Psoas muscle (tissue), 8 donors: ENCODE data around the gene CDK5RAP2. TPM values are rescaled to one million over a fixed set of nuclear protein-coding genes. Genes with fewer than 3 reads are reported as not detected.
A peak's percentile ranks its signal among the peaks of the same experiment; 100 is the strongest.
"Not testable (repeated sequence)": the region's sequence is repeated elsewhere in the genome, so short reads cannot be mapped to it uniquely, and the experiment has no call there.

ENCODE experiments used
- ATAC-seq, 4 donors: fragments of 200-7000 bp; cut with Tn5 transposase; one replicate each; pipeline ENCODE4 v1.9.1; 2020; ENCODE audit warnings: moderate library complexity in 3 of 4, mild to moderate bottlenecking in 2 of 4
- DNase-seq, 2 donors: peaks; one replicate each; pipeline ENCODE4 v3.0.0-alpha.2; 2020
- H3K27ac ChIP-seq: fragments of 200-600 bp; one replicate; pipeline ENCODE4 v1.8.0; 2022
- H3K27me3 ChIP-seq, 3 donors: fragments of 200-600 bp in 1 of 3; one replicate each; pipeline versions ENCODE4 v1.6.1 to v1.8.0; 2013 to 2022; ENCODE audit warnings: low read length in 2 of 3, mild to moderate bottlenecking in 2 of 3, moderate library complexity in 1 of 3; ENCODE audit not compliant: insufficient read depth in 3 of 3
- H3K36me3 ChIP-seq, 2 donors: fragments of 200-600 bp in 1 of 2; one replicate each; pipeline versions ENCODE4 v1.6.1 to v1.8.0; 2013 to 2022; ENCODE audit warnings: low read depth in 1 of 2, mild to moderate bottlenecking in 1 of 2, moderate library complexity in 1 of 2; ENCODE audit not compliant: insufficient read depth in 1 of 2
- H3K4me1 ChIP-seq: fragments of 200-600 bp; one replicate; pipeline ENCODE4 v1.8.0; 2022
- H3K4me3 ChIP-seq: fragments of 200-600 bp; one replicate; pipeline ENCODE4 v1.8.0; 2022; ENCODE audit warnings: mild to moderate bottlenecking
- H3K9me3 ChIP-seq: fragments of 200-600 bp; one replicate; pipeline ENCODE4 v1.8.0; 2022
- CTCF ChIP-seq: fragments of 200-600 bp; IDR thresholded peaks from one replicate; pipeline ENCODE4 v1.8.0; 2022; ENCODE audit warnings: antibody characterized with exemption
- WGBS, 3 donors: extraction: QIAGEN DNeasy Blood & Tissue Kit; methylation state at CpG; one replicate each; pipeline versions ENCODE4 v1.1.6 to v1.1.7; 2013; 5-methylcytosine and 5-hydroxymethylcytosine counted together
- intact Hi-C, 2 donors: fragments of 100-400 bp; cut with DNase I; formaldehyde crosslinking; loops; one replicate each; pipeline versions ENCODE4 v1.11.0 to v1.14.2; 2022
- long read RNA-seq, 2 donors: library from polyadenylated mRNA; unstranded; transcript quantifications; one replicate each; pipeline ENCODE4 v2.0.0, GENCODE V29; 2021
- polyA plus RNA-seq, 3 donors: library from polyadenylated mRNA; stranded (reverse); fragments of 200-250 nt; gene quantifications; one replicate each; pipeline ENCODE4 v1.2.3, GENCODE V29; 2013
- total RNA-seq, 4 donors: library from RNA; stranded (reverse); fragmentation: NEBNext Ultra II Directional in 2 of 4; extraction: Animal tissue kit (Norgen Biotek cat#: 25700) in 2 of 4; gene quantifications; one replicate each; pipeline versions ENCODE4 v1.2.1 to v1.2.4, GENCODE V29; 2021 to 2023
- donor health status: healthy with polysubstance abuse.
- donor health status: DM: no; HTN: no; CAD: no; lungs with moderate emphysema.
- donor health status: Bipolar disorder and iron deficiency.
- donor health status: healthy.
- donor health status: DM: yes; HTN: yes; CAD: no.
- donor health status: DM: no; HTN: no; CAD: no.
- donor health status: DM: no; HTN: no; CAD: no.
- donor health status: DM: yes; HTN: yes; CAD: no.

CDK5RAP2 gene
- total RNA-seq (10 to 100 TPM; 60.3 to 95.1 (median 73.3) TPM), polyA plus RNA-seq (10 to 100 TPM; 26.0 to 45.4 (median 40.9) TPM)
- long read RNA-seq, donor 1, full-length matches to known transcripts: 4 of 58 reads
- long read RNA-seq, donor 1, partial matches to known transcripts: 37 of 58 reads
- long read RNA-seq, donor 1, other reads (novel, unspliced or antisense): 17 of 58 reads
- long read RNA-seq, donor 2, full-length matches to known transcripts: 2 of 50 reads
- long read RNA-seq, donor 2, partial matches to known transcripts: 34 of 50 reads
- long read RNA-seq, donor 2, other reads (novel, unspliced or antisense): 14 of 50 reads

GRCh38 chr9:120580051-120580896 lies at the start of gene CDK5RAP2:
TSS of gene CDK5RAP2 (minus strand) at chr9:120580167. CDS start at chr9:120579978, 189 bp downstream.
- H3K4me1 ChIP-seq: peaks cover 23% of the 10 kb centered on the region
- no peaks in the 10 kb centered on the region for H3K9me3 ChIP-seq
- intact Hi-C loops: no loop called here
- peak; percentile 94 to 97 for DNase-seq
- TF ChIP-seq CTCF: no peak
- H3K4me3 ChIP-seq: peak within 1 kb of the TSS; percentile 99
- 11 to 12% (median 12%) methylated on average over 33 of the region's 33 CpGs for WGBS, 3 donors
- H3K27ac ChIP-seq: peak within 1 kb of the TSS; percentile 92
- peak; percentile 90 to 96 (median 94) for ATAC-seq
- no peaks in the 10 kb centered on the region for H3K27me3 ChIP-seq
- H3K36me3 ChIP-seq: peaks cover 0 to 8% of the 10 kb centered on the region in 2 donors

GRCh38 chr9:120628925-120629497 lies 49.0 kb upstream of the CDK5RAP2 start:
- not testable (repeated sequence) for H3K9me3 ChIP-seq, H3K27ac ChIP-seq, H3K36me3 ChIP-seq, H3K4me1 ChIP-seq, DNase-seq, H3K4me3 ChIP-seq, H3K27me3 ChIP-seq
- 95 to 98% (median 97%) methylated on average over 3 of the region's 3 CpGs for WGBS, 3 donors
- peak in 2 of 4 donors; percentile 16 to 30 for ATAC-seq
- intact Hi-C loops: loop anchor here (10.0 kb wide), 3 partner anchors 56 to 86 kb away; partner anchors contain the start of gene MEGF9 (in 1 of the 2)

- no peak for TF ChIP-seq CTCF
- H3K36me3 ChIP-seq: no peaks in the 10 kb centered on the region
- H3K4me3 ChIP-seq: no peak overlapping the region
- no peaks in the 10 kb centered on the region for H3K27me3 ChIP-seq
- no peaks in the 10 kb centered on the region for H3K9me3 ChIP-seq
- no peaks in the 10 kb centered on the region for H3K4me1 ChIP-seq
- no peak overlapping the region for H3K27ac ChIP-seq
- ATAC-seq: no peak
- WGBS, 3 donors: 55 to 57% (median 56%) methylated on average over 4 of the region's 4 CpGs
- intact Hi-C loops: loop anchor here (10.0 kb wide), 3 partner anchors 56 to 86 kb away; partner anchors contain the start of gene MEGF9 (in 1 of the 2)
- no peak for DNase-seq
Measured at GRCh38 chr9:120628207-120628924, 48.4 kb upstream of the CDK5RAP2 start.

- Histone ChIP-seq H3K27me3 (no peaks in the 10 kb centered on the region), H3K9me3 (no peaks in the 10 kb centered on the region), H3K4me1 (peaks cover 3% of the 10 kb centered on the region), H3K36me3 (no peaks in the 10 kb centered on the region), H3K4me3 (no peak overlapping the region), H3K27ac (no peak overlapping the region)
- WGBS, 3 donors: 56 to 81% (median 59%) methylated on average over 2 of the region's 2 CpGs
- intact Hi-C loops: loop anchor here (10.0 kb wide), 3 partner anchors 58 to 88 kb away; partner anchors contain the start of gene MEGF9 (in 1 of the 2)
- no peak for TF ChIP-seq CTCF
- ATAC-seq (no peak), DNase-seq (no peak)
Measured at GRCh38 chr9:120627073-120627472, 47.1 kb upstream of the CDK5RAP2 start.
